HCT116 (cell line): ENCODE data around the gene SLC37A4. TPM values are rescaled to one million over a fixed set of nuclear protein-coding genes. Genes with fewer than 3 reads are reported as not detected.

Source experiments
- ATAC-seq: fragments of 200-7000 bp; cut with Tn5 transposase; 2 replicates; pipeline ENCODE4 v1.9.1; 2020; ENCODE audit warnings: mild to moderate bottlenecking, moderate library complexity
- BruUV-seq: library from RNA; stranded (reverse); fragments of 400-500 nt; replicated peaks from 2 replicates; lab custom pipeline; 2021; lab: Mats Ljungman, UMichigan
- CTCF ChIA-PET: fragments of 300-600 bp; sonication (Branson Sonifier 250); formaldehyde crosslinking; loops from one replicate; lab custom pipeline; 2021; ENCODE audit warnings: antibody characterized with exemption; lab: Charles Lee
- POLR2A ChIA-PET: fragments of 300-600, 350-600 bp; sonication (Branson Sonifier 250); formaldehyde crosslinking; loops from one replicate; lab custom pipeline; 2021; ENCODE audit warnings: antibody characterized with exemption; lab: Charles Lee
- RAD21 ChIA-PET, 2 experiments: fragments of 300-600 bp; sonication (Branson Sonifier 250); formaldehyde crosslinking; loops; one replicate each; lab custom pipeline; 2023; ENCODE audit warnings: low total read pairs in 2 of 2; ENCODE audit not compliant: uncharacterized antibody in 2 of 2, unreplicated experiment in 2 of 2, low non-redundant PET in 1 of 2; lab: Charles Lee
- DNase-seq: peaks from one replicate; pipeline ENCODE4 v3.0.0-alpha.2; 2010; ENCODE audit warnings: low read depth, low spot score
- H2AFZ ChIP-seq: fragments of 200-600 bp; shearing (Covaris generic), sonication (generic); 2 replicates; pipeline ENCODE4 v1.6.1; 2017; ENCODE audit warnings: low read depth, mixed run types, mixed read lengths, antibody characterized with exemption, low read length; ENCODE audit not compliant: poor library complexity, severe bottlenecking
- H3K27ac ChIP-seq: 2 replicates; pipeline ENCODE4 v1.5.1; 2012; ENCODE audit warnings: low read depth, low read length
- H3K27me3 ChIP-seq: fragments of 200-600 bp; sonication (generic); 2 replicates; pipeline ENCODE4 v1.6.1; 2016; ENCODE audit warnings: mixed run types, low read length, mixed read lengths; ENCODE audit not compliant: insufficient read depth
- H3K36me3 ChIP-seq, 2 experiments: fragments of 200-500 bp in 1 of 2; fragments of 200-600 bp in 1 of 2; sonication (Bioruptor generic) in 1 of 2; sonication (generic) in 1 of 2; 2 replicates each; pipeline versions ENCODE4 v1.5.1 to v1.6.1; 2014 to 2016; ENCODE audit warnings: low read length in 2 of 2, inconsistent platforms in 1 of 2, mixed read lengths in 1 of 2, mixed run types in 1 of 2; ENCODE audit not compliant: insufficient read depth in 2 of 2, control insufficient read depth in 1 of 2
- H3K4me1 ChIP-seq, 2 experiments: fragments of 200-600 bp in 1 of 2; sonication (generic) in 1 of 2; 2 replicates each; pipeline versions ENCODE4 v1.5.1 to v1.6.1; 2012 to 2017; ENCODE audit warnings: low read length in 2 of 2, inconsistent platforms in 1 of 2, mild to moderate bottlenecking in 1 of 2, mixed read lengths in 1 of 2, mixed run types in 1 of 2, moderate library complexity in 1 of 2; ENCODE audit not compliant: insufficient read depth in 2 of 2, control insufficient read depth in 1 of 2
- H3K4me2 ChIP-seq: fragments of 200-600 bp; sonication (generic); 2 replicates; pipeline ENCODE4 v1.6.1; 2017; ENCODE audit warnings: mixed run types, low read length, mixed read lengths
- H3K4me3 ChIP-seq, 2 experiments: fragments of 200-600 bp in 1 of 2; sonication (generic) in 1 of 2; replicated peaks in 1 of 2; 2 replicates each; pipeline ENCODE4 v1.5.1; 2011 to 2016; ENCODE audit warnings: low read length in 2 of 2, control low read depth in 1 of 2, low read depth in 1 of 2, mild to moderate bottlenecking in 1 of 2, mixed read lengths in 1 of 2, mixed run types in 1 of 2
- H3K79me2 ChIP-seq: fragments of 200-600 bp; sonication (generic); 2 replicates; pipeline ENCODE4 v1.6.1; 2017; ENCODE audit warnings: mild to moderate bottlenecking, mixed run types, low read length, moderate library complexity, mixed read lengths; ENCODE audit not compliant: insufficient read depth
- H3K9ac ChIP-seq: fragments of 200-600 bp; sonication (generic); 2 replicates; pipeline ENCODE4 v1.6.1; 2016; ENCODE audit warnings: low read length, mixed read lengths
- H3K9me2 ChIP-seq: fragments of 200-600 bp; sonication (generic), shearing (Covaris generic); 2 replicates; pipeline ENCODE4 v1.6.1; 2017; ENCODE audit warnings: mixed run types, mild to moderate bottlenecking, moderate library complexity; ENCODE audit not compliant: insufficient read depth
- H3K9me3 ChIP-seq, 2 experiments: fragments of 200-500 bp in 1 of 2; fragments of 200-600 bp in 1 of 2; sonication (Bioruptor generic) in 1 of 2; sonication (generic) in 1 of 2; 2 replicates each; pipeline ENCODE4 v1.6.1; 2014 to 2017; ENCODE audit warnings: low read length in 2 of 2, mixed read lengths in 2 of 2, inconsistent platforms in 1 of 2, low read depth in 1 of 2, mild to moderate bottlenecking in 1 of 2, mixed run types in 1 of 2, moderate library complexity in 1 of 2; ENCODE audit not compliant: control insufficient read depth in 1 of 2, insufficient read depth in 1 of 2
- H4K20me1 ChIP-seq: fragments of 200-600 bp; sonication (generic), shearing (Covaris generic); 2 replicates; pipeline ENCODE4 v1.6.1; 2017; ENCODE audit warnings: mixed run types, mild to moderate bottlenecking, moderate library complexity; ENCODE audit not compliant: insufficient read depth
- CEBPB ChIP-seq: IDR thresholded peaks from 2 replicates; pipeline ENCODE4 v1.6.1; 2012; ENCODE audit warnings: low read depth
- EGR1 ChIP-seq: IDR thresholded peaks from 2 replicates; pipeline ENCODE4 v1.6.1; 2012; ENCODE audit warnings: low read depth
- JUND ChIP-seq: IDR thresholded peaks from 2 replicates; pipeline ENCODE4 v1.6.1; 2012
- POLR2A ChIP-seq: IDR thresholded peaks from 2 replicates; pipeline ENCODE4 v1.7.0; 2011; ENCODE audit warnings: borderline replicate concordance; ENCODE audit not compliant: insufficient read depth, insufficient read length; ENCODE audit errors: extremely low read depth
- POLR2AphosphoS5 ChIP-seq: IDR thresholded peaks from 2 replicates; pipeline ENCODE4 v1.6.1; 2011; ENCODE audit warnings: mild to moderate bottlenecking, low read depth, low read length, moderate library complexity
- SP1 ChIP-seq: IDR thresholded peaks from 2 replicates; pipeline ENCODE4 v1.6.1; 2012; ENCODE audit warnings: low read depth
- YY1 ChIP-seq: IDR thresholded peaks from 2 replicates; pipeline ENCODE4 v1.6.1; 2011; ENCODE audit warnings: low read length, low read depth, moderate library complexity, mild to moderate bottlenecking; ENCODE audit not compliant: insufficient replicate concordance; ENCODE audit errors: extremely low read depth
- intact Hi-C: fragments of 100-400 bp; cut with micrococcal nuclease; formaldehyde crosslinking; loops from 2 replicates; pipeline ENCODE4 v1.10.0; 2022
- total RNA-seq: library from RNA; stranded (reverse); gene quantifications from one replicate; pipeline ENCODE4 v1.2.1, GENCODE V29; 2021; ENCODE audit not compliant: unreplicated experiment
- TF ChIP-seq, protein P1 (sequence below): IDR thresholded peaks from 2 replicates; pipeline ENCODE4 v1.6.1; 2012
- TF ChIP-seq, protein P2 (sequence below): IDR thresholded peaks from 2 replicates; pipeline ENCODE4 v1.6.1; 2012; ENCODE audit warnings: low read depth

The SLC37A4 gene
- total RNA-seq, 1 experiment from 2014 or later, result 49.8 TPM

- peaks cover 40 to 41% of the 10 kb centered on the region in 2 experiments; a peak in 3 of 4 replicates for H3K36me3 ChIP-seq
- no peaks in the 10 kb centered on the region for H4K20me1 ChIP-seq
- H3K9me3 ChIP-seq, result no peaks in the 10 kb centered on the region
- H3K4me2 ChIP-seq, result no peak overlapping the region
- H3K27me3 ChIP-seq, result no peaks in the 10 kb centered on the region
- POLR2A ChIA-PET, result no interaction called here
- no peak for TF ChIP-seq EGR1
- TF ChIP-seq YY1, result no peak
- no peak for TF ChIP-seq POLR2AphosphoS5
- TF ChIP-seq SP1, result no peak
- TF ChIP-seq JUND, result no peak
- TF ChIP-seq, protein P1, sequence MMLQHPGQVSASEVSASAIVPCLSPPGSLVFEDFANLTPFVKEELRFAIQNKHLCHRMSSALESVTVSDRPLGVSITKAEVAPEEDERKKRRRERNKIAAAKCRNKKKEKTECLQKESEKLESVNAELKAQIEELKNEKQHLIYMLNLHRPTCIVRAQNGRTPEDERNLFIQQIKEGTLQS, result no peak
- TF ChIP-seq POLR2A, result no peak
- TF ChIP-seq CEBPB, result no peak
- TF ChIP-seq, protein P2, sequence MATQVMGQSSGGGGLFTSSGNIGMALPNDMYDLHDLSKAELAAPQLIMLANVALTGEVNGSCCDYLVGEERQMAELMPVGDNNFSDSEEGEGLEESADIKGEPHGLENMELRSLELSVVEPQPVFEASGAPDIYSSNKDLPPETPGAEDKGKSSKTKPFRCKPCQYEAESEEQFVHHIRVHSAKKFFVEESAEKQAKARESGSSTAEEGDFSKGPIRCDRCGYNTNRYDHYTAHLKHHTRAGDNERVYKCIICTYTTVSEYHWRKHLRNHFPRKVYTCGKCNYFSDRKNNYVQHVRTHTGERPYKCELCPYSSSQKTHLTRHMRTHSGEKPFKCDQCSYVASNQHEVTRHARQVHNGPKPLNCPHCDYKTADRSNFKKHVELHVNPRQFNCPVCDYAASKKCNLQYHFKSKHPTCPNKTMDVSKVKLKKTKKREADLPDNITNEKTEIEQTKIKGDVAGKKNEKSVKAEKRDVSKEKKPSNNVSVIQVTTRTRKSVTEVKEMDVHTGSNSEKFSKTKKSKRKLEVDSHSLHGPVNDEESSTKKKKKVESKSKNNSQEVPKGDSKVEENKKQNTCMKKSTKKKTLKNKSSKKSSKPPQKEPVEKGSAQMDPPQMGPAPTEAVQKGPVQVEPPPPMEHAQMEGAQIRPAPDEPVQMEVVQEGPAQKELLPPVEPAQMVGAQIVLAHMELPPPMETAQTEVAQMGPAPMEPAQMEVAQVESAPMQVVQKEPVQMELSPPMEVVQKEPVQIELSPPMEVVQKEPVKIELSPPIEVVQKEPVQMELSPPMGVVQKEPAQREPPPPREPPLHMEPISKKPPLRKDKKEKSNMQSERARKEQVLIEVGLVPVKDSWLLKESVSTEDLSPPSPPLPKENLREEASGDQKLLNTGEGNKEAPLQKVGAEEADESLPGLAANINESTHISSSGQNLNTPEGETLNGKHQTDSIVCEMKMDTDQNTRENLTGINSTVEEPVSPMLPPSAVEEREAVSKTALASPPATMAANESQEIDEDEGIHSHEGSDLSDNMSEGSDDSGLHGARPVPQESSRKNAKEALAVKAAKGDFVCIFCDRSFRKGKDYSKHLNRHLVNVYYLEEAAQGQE, result no peak
- TF ChIP-seq, all 23 proteins: peak for 0
- Histone ChIP-seq H3K9me2 (no peaks in the 10 kb centered on the region), H3K79me2 (peaks cover 19% of the 10 kb centered on the region), H3K27ac (no peak overlapping the region), H2AFZ (no peak overlapping the region), H3K9ac (no peak overlapping the region), H3K4me1 (peaks cover 3 to 16% of the 10 kb centered on the region in 2 experiments; a peak in 3 of 4 replicates), H3K4me3 (no peak overlapping the region)
- no peak for DNase-seq
- no peak for ATAC-seq
- ChIA-PET CTCF (no interaction called here), RAD21 (no interaction called here)
- no TSS peak for BruUV-seq
- intact Hi-C loops, result no loop called here
Observed at GRCh38 chr11:119054418-119054817, 23.7 kb upstream of the SLC37A4 start.
